IMR-90 (cell line): ENCODE measurements around the gene GRIA2. TPM values are rescaled to one million over a fixed set of nuclear protein-coding genes. Genes with fewer than 3 reads are reported as not detected.

ENCODE experiments used
- ATAC-seq: fragments of 200-7000 bp; cut with Tn5 transposase; 2 replicates; pipeline ENCODE4 v1.9.1; 2020; ENCODE audit warnings: low read depth, mild to moderate bottlenecking, moderate library complexity
- BruUV-seq: library from RNA; stranded (reverse); fragments of 400-500 nt; replicated peaks from 2 replicates; lab custom pipeline; 2021; lab: Mats Ljungman, UMichigan
- CTCF ChIA-PET: fragments of 300-600 bp; formaldehyde crosslinking; extraction: SDS; loops from one replicate; lab custom pipeline; 2021; ENCODE audit warnings: antibody characterized with exemption; lab: Yijun Ruan, JAX
- POLR2A ChIA-PET: fragments of 300-600 bp; sonication (Branson Sonifier 250); formaldehyde crosslinking; loops from one replicate; lab custom pipeline; 2022; ENCODE audit warnings: antibody characterized with exemption; ENCODE audit not compliant: unreplicated experiment; lab: Charles Lee
- DNase-seq: peaks from one replicate; pipeline ENCODE4 v3.0.0; 2013
- H2AFZ ChIP-seq: replicated peaks from 2 replicates; pipeline ENCODE3; 2013; ENCODE audit warnings: low read length, mild to moderate bottlenecking; ENCODE audit not compliant: poor library complexity
- H2AK5ac ChIP-seq: 2 replicates; pipeline ENCODE4 v1.6.1; 2013; ENCODE audit warnings: low read depth, low read length, inconsistent platforms
- H2AK9ac ChIP-seq: replicated peaks from 2 replicates; pipeline ENCODE3; 2013; ENCODE audit warnings: mild to moderate bottlenecking, low read depth, low read length, moderate library complexity; ENCODE audit not compliant: poor library complexity
- H2BK120ac ChIP-seq: 2 replicates; pipeline ENCODE4 v1.6.1; 2013; ENCODE audit warnings: low read depth, low read length, inconsistent platforms
- H2BK15ac ChIP-seq: 3 replicates; pipeline ENCODE4 v1.6.1; 2013; ENCODE audit warnings: low read depth, low read length, inconsistent platforms
- H2BK20ac ChIP-seq: 2 replicates; pipeline ENCODE4 v1.6.1; 2013; ENCODE audit warnings: low read depth, mild to moderate bottlenecking, inconsistent platforms, low read length, moderate library complexity
- H2BK5ac ChIP-seq: 2 replicates; pipeline ENCODE4 v1.6.1; 2013; ENCODE audit warnings: mild to moderate bottlenecking, low read depth, low read length, inconsistent platforms; ENCODE audit not compliant: poor library complexity, severe bottlenecking
- H3K14ac ChIP-seq: replicated peaks from 2 replicates; pipeline ENCODE4 v1.6.1; 2013; ENCODE audit warnings: low read depth, low read length, inconsistent platforms
- H3K18ac ChIP-seq: 2 replicates; pipeline ENCODE4 v1.6.1; 2013; ENCODE audit warnings: low read depth, low read length, control low read depth
- H3K23ac ChIP-seq: 2 replicates; pipeline ENCODE4 v1.6.1; 2013; ENCODE audit warnings: low read depth, low read length, inconsistent platforms
- H3K27ac ChIP-seq: 2 replicates; pipeline ENCODE4 v1.5.1; 2013; ENCODE audit warnings: mild to moderate bottlenecking, control low read depth, low read length; ENCODE audit not compliant: insufficient read depth
- H3K27me3 ChIP-seq: 2 replicates; pipeline ENCODE4 v1.6.1; 2013; ENCODE audit warnings: low read length; ENCODE audit not compliant: control insufficient read depth, insufficient read depth
- H3K36me3 ChIP-seq: 2 replicates; pipeline ENCODE4 v1.6.1; 2013; ENCODE audit warnings: low read length, mixed read lengths; ENCODE audit not compliant: control insufficient read depth, insufficient read depth
- H3K4ac ChIP-seq: 2 replicates; pipeline ENCODE4 v1.6.1; 2013; ENCODE audit warnings: low read depth, low read length, inconsistent platforms
- H3K4me1 ChIP-seq: 2 replicates; pipeline ENCODE4 v1.6.1; 2013; ENCODE audit warnings: low read length, mixed read lengths; ENCODE audit not compliant: control insufficient read depth, insufficient read depth
- H3K4me2 ChIP-seq: 2 replicates; pipeline ENCODE4 v1.6.1; 2013; ENCODE audit warnings: low read depth, mild to moderate bottlenecking, control low read depth, low read length, moderate library complexity
- H3K4me3 ChIP-seq: 2 replicates; pipeline ENCODE4 v1.5.1; 2013; ENCODE audit warnings: low read depth, mild to moderate bottlenecking, control low read depth, low read length, moderate library complexity; ENCODE audit not compliant: insufficient read depth
- H3K56ac ChIP-seq: 2 replicates; pipeline ENCODE4 v1.6.1; 2013; ENCODE audit warnings: low read length, inconsistent platforms; ENCODE audit not compliant: insufficient read depth; ENCODE audit errors: extremely low read depth
- H3K79me1 ChIP-seq, 2 experiments: 2 replicates each; pipeline ENCODE4 v1.6.1; 2013; ENCODE audit warnings: low read length in 2 of 2, inconsistent platforms in 1 of 2, low read depth in 1 of 2
- H3K9ac ChIP-seq: 2 replicates; pipeline ENCODE4 v1.6.1; 2013; ENCODE audit warnings: low read depth, low read length, control low read depth
- H3K9me1 ChIP-seq: 2 replicates; pipeline ENCODE4 v1.6.1; 2013; ENCODE audit warnings: low read length, inconsistent platforms; ENCODE audit not compliant: insufficient read depth
- H3K9me3 ChIP-seq: 2 replicates; pipeline ENCODE4 v1.6.1; 2013; ENCODE audit warnings: low read length; ENCODE audit not compliant: control insufficient read depth, insufficient read depth
- H4K20me1 ChIP-seq: 2 replicates; pipeline ENCODE4 v1.6.1; 2013; ENCODE audit warnings: low read length, inconsistent platforms; ENCODE audit not compliant: insufficient read depth
- H4K5ac ChIP-seq: 2 replicates; pipeline ENCODE4 v1.6.1; 2013; ENCODE audit warnings: mild to moderate bottlenecking, low read depth, low read length, control low read depth
- H4K8ac ChIP-seq, 2 experiments: 2 replicates each; pipeline ENCODE4 v1.6.1; 2013; ENCODE audit warnings: low read depth in 2 of 2, low read length in 2 of 2, control low read depth in 1 of 2, inconsistent platforms in 1 of 2
- H4K91ac ChIP-seq: 2 replicates; pipeline ENCODE4 v1.6.1; 2013; ENCODE audit warnings: low read depth, low read length, inconsistent platforms; ENCODE audit not compliant: insufficient read depth
- BHLHE40 ChIP-seq: fragments of 150-350 bp; IDR thresholded peaks from 2 replicates; pipeline ENCODE4 v1.6.1; 2016; ENCODE audit warnings: mild to moderate bottlenecking, low read depth, low read length
- CEBPB ChIP-seq: IDR thresholded peaks from 2 replicates; pipeline ENCODE4 v1.6.1; 2012; ENCODE audit warnings: low read depth, low read length, improper control_type of control experiment
- CHD1 ChIP-seq: IDR thresholded peaks from 2 replicates; pipeline ENCODE4 v1.6.1; 2012; ENCODE audit warnings: low read depth, low read length, improper control_type of control experiment
- ELK1 ChIP-seq: fragments of 150-350 bp; IDR thresholded peaks from 2 replicates; pipeline ENCODE4 v1.6.1; 2016; ENCODE audit warnings: low read depth, mild to moderate bottlenecking, low read length, moderate library complexity, borderline replicate concordance
- FOS ChIP-seq: fragments of 150-350 bp; IDR thresholded peaks from 2 replicates; pipeline ENCODE4 v1.6.1; 2016; ENCODE audit warnings: low read depth, low read length
- MAFK ChIP-seq: IDR thresholded peaks from 2 replicates; pipeline ENCODE4 v1.6.1; 2012; ENCODE audit warnings: low read depth, low read length, improper control_type of control experiment
- MAZ ChIP-seq: IDR thresholded peaks from 2 replicates; pipeline ENCODE4 v1.6.1; 2012; ENCODE audit warnings: low read depth, mild to moderate bottlenecking, low read length, improper control_type of control experiment, moderate library complexity, borderline replicate concordance
- MXI1 ChIP-seq: IDR thresholded peaks from 2 replicates; pipeline ENCODE4 v1.6.1; 2012; ENCODE audit warnings: low read depth, mild to moderate bottlenecking, low read length, moderate library complexity, borderline replicate concordance
- NFE2L2 ChIP-seq: fragments of 150-350 bp; IDR thresholded peaks from 2 replicates; pipeline ENCODE4 v1.6.1; 2016; ENCODE audit warnings: low read depth, mild to moderate bottlenecking, low read length
- POLR2A ChIP-seq: IDR thresholded peaks from 2 replicates; pipeline ENCODE4 v1.6.1; 2012; ENCODE audit warnings: mild to moderate bottlenecking, low read depth, low read length
- RAD21 ChIP-seq: IDR thresholded peaks from 2 replicates; pipeline ENCODE4 v1.6.1; 2012; ENCODE audit warnings: low read length, improper control_type of control experiment
- RCOR1 ChIP-seq: IDR thresholded peaks from 2 replicates; pipeline ENCODE4 v1.6.1; 2012; ENCODE audit warnings: mild to moderate bottlenecking, low read length, improper control_type of control experiment; ENCODE audit not compliant: insufficient replicate concordance
- RFX5 ChIP-seq: IDR thresholded peaks from 2 replicates; pipeline ENCODE4 v1.8.0; 2012; ENCODE audit warnings: low read depth, mild to moderate bottlenecking, low read length, moderate library complexity
- SMC3 ChIP-seq: fragments of 150-350 bp; IDR thresholded peaks from 2 replicates; pipeline ENCODE4 v1.6.1; 2016; ENCODE audit warnings: low read depth, mild to moderate bottlenecking, antibody characterized with exemption, low read length, moderate library complexity
- USF2 ChIP-seq: fragments of 150-350 bp; IDR thresholded peaks from 2 replicates; pipeline ENCODE4 v1.6.1; 2017; ENCODE audit warnings: mild to moderate bottlenecking, antibody characterized with exemption, low read length, low read depth
- WGBS, 2 experiments: methylation state at CpG; one replicate each; pipeline versions ENCODE4 v1.1.5 to v1.1.7; 2013; ENCODE audit warnings: missing lambda C conversion rate in 2 of 2; ENCODE audit not compliant: insufficient read length in 1 of 2; ENCODE audit errors: extremely low coverage in 2 of 2; 5-methylcytosine and 5-hydroxymethylcytosine counted together
- dilution Hi-C: fragments of 300-500 bp; cut with HindIII; formaldehyde crosslinking; loops from one replicate; pipeline ENCODE4 v1.14.3; 2018; ENCODE audit warnings: low sequenced_read_pairs; ENCODE audit not compliant: unreplicated experiment
- in situ Hi-C: fragments of 300-500 bp; cut with MboI; formaldehyde crosslinking; loops from 3 replicates; pipeline ENCODE4 v1.14.3; 2019; ENCODE audit warnings: low sequenced_read_pairs, inconsistent platforms, mixed read lengths
- intact Hi-C: fragments of 100-400 bp; cut with micrococcal nuclease; formaldehyde crosslinking; loops from 2 replicates; pipeline ENCODE4 v1.10.0; 2022
- polyA plus RNA-seq, 3 experiments: library from polyadenylated mRNA; depleted of rRNA; stranded (reverse); fragments of >200 nt; gene quantifications; 2 replicates each; pipeline ENCODE4 v1.2.3, GENCODE V29; 2012; ENCODE audit warnings: low replicate concordance in 1 of 3
- total RNA-seq: library from RNA; depleted of rRNA; stranded (reverse); fragments of >200 nt; gene quantifications from 2 replicates; pipeline ENCODE4 v1.2.3, GENCODE V29; 2012
- TF ChIP-seq, protein P1 (sequence below): conservative IDR thresholded peaks from 2 replicates; pipeline ENCODE4 v1.5.1; 2012; ENCODE audit warnings: mild to moderate bottlenecking, low read depth, low read length, improper control_type of control experiment

Gene GRIA2
- total and polyA plus RNA-seq, 2 of the 4 experiments (the other 2 are of a cell fraction): not detected

GRCh38 chr4:157223456-157223855 is 2.9 kb downstream of the GRIA2 start:
- H3K27me3 ChIP-seq: peaks cover 33% of the 10 kb centered on the region
- H3K9ac ChIP-seq: no peak overlapping the region
- dilution Hi-C loops (no loop called here), in situ Hi-C loops (loop anchor here (25.0 kb wide), 1 partner anchor 964 kb away; no protein-coding TSS in a partner anchor), intact Hi-C loops (loop anchor here (5.0 kb wide), 1 partner anchor 949 kb away; the partner anchor contains the start of gene GASK1B)
- no peaks in the 10 kb centered on the region for H4K20me1 ChIP-seq
- ChIA-PET CTCF (no interaction called here), POLR2A (no interaction called here)
- H4K91ac ChIP-seq: no peak overlapping the region
- TF ChIP-seq, protein P1, sequence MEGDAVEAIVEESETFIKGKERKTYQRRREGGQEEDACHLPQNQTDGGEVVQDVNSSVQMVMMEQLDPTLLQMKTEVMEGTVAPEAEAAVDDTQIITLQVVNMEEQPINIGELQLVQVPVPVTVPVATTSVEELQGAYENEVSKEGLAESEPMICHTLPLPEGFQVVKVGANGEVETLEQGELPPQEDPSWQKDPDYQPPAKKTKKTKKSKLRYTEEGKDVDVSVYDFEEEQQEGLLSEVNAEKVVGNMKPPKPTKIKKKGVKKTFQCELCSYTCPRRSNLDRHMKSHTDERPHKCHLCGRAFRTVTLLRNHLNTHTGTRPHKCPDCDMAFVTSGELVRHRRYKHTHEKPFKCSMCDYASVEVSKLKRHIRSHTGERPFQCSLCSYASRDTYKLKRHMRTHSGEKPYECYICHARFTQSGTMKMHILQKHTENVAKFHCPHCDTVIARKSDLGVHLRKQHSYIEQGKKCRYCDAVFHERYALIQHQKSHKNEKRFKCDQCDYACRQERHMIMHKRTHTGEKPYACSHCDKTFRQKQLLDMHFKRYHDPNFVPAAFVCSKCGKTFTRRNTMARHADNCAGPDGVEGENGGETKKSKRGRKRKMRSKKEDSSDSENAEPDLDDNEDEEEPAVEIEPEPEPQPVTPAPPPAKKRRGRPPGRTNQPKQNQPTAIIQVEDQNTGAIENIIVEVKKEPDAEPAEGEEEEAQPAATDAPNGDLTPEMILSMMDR: no peak
- TF ChIP-seq SMC3 (no peak), FOS (no peak), RCOR1 (no peak), USF2 (no peak), MXI1 (no peak), CHD1 (no peak), POLR2A (no peak), RAD21 (no peak), MAZ (no peak), BHLHE40 (no peak), CEBPB (no peak), ELK1 (no peak), NFE2L2 (no peak), RFX5 (no peak), MAFK (no peak)
- H3K79me1 ChIP-seq: no peaks in the 10 kb centered on the region
- H3K9me1 ChIP-seq: no peaks in the 10 kb centered on the region; the same call in 1 of the 2 replicates
- whole genome bisulfite sequencing, 2 experiments: no CpG with 5 or more reads among the region's 1 CpG
- no peak overlapping the region for H3K27ac ChIP-seq
- no peak overlapping the region for H3K14ac ChIP-seq
- no peak overlapping the region for H3K4ac ChIP-seq
- H4K5ac ChIP-seq: no peak overlapping the region
- no peak overlapping the region for H2AK5ac ChIP-seq
- no peak overlapping the region for H2BK120ac ChIP-seq
- ATAC-seq (no peak), DNase-seq (no peak)
- no peaks in the 10 kb centered on the region; the same call in 1 of the 2 replicates for H3K9me3 ChIP-seq
- no peak overlapping the region for H4K8ac ChIP-seq
- H3K4me2 ChIP-seq: no peak overlapping the region
- no peak overlapping the region for H3K18ac ChIP-seq
- no peak overlapping the region for H2AFZ ChIP-seq
- no TSS peak for BruUV-seq
- peaks cover 4% of the 10 kb centered on the region; the same call in 1 of the 2 replicates for H3K4me1 ChIP-seq
- H3K4me3 ChIP-seq: no peak overlapping the region
- H2BK5ac ChIP-seq: no peak overlapping the region
- no peaks in the 10 kb centered on the region for H3K36me3 ChIP-seq
- no peak overlapping the region for H2AK9ac ChIP-seq
- H2BK20ac ChIP-seq: no peak overlapping the region
- H3K56ac ChIP-seq: no peak overlapping the region
- H2BK15ac ChIP-seq: no peak overlapping the region
- H3K23ac ChIP-seq: no peak overlapping the region
